ENCODE data around the gene COL27A1. TPM values are rescaled to one million over a fixed set of nuclear protein-coding genes. Genes with fewer than 3 reads are reported as not detected.

The COL27A1 gene
- polyA plus RNA-seq, 1 of the 3 experiments (the other 2 are of a cell fraction) = 8.7 TPM

- TF ChIP-seq USF2 (IDR thresholded peaks at IDR 0.05; ENCODE audit: borderline replicate concordance, low read depth, low read length) = no peak
- TF ChIP-seq FOXJ3 (CRISPR knock-in tag; IDR thresholded peaks at IDR 0.05) = no peak
- TF ChIP-seq CTCF (IDR thresholded peaks at IDR 0.05) = no peak
- no peak for TF ChIP-seq NRF1 (IDR thresholded peaks at IDR 0.05; ENCODE audit: low read depth, low read length)
- TF ChIP-seq USF1 (IDR thresholded peaks at IDR 0.05; ENCODE audit: borderline replicate concordance, low read depth) = peak; percentile 54; the same call in 1 of the 2 replicates
- TF ChIP-seq PBX3 (IDR thresholded peaks at IDR 0.05) = peak; percentile 81
- no peak for TF ChIP-seq MXI1 (IDR thresholded peaks at IDR 0.05; ENCODE audit: low read depth, low read length)
- no peak for TF ChIP-seq CHD2 (IDR thresholded peaks at IDR 0.05; ENCODE audit: low read length, partially characterized antibody)
- TF ChIP-seq TCF12 (IDR thresholded peaks at IDR 0.05) = peak; percentile 51
- TF ChIP-seq JUND (IDR thresholded peaks at IDR 0.05) = peak; percentile 72
- TF ChIP-seq EZH2phosphoT487 (IDR thresholded peaks at IDR 0.05; ENCODE audit: borderline replicate concordance, low read depth) = no peak
- TF ChIP-seq GABPA (IDR thresholded peaks at IDR 0.05; ENCODE audit: low read depth) = no peak
- no peak; the same call in 1 of the 2 replicates for TF ChIP-seq RXRA (IDR thresholded peaks at IDR 0.05; ENCODE audit: borderline replicate concordance, low read depth)
- no peak for TF ChIP-seq REST (IDR thresholded peaks at IDR 0.05; ENCODE audit: low read depth, low read length)
These were observed 193.7 kb downstream of the COL27A1 start (continued) for GRCh38 chr9:114348906-114349482.
